ENCODE measurements around the gene PLOD2. TPM values are rescaled to one million over a fixed set of nuclear protein-coding genes. Genes with fewer than 3 reads are reported as not detected.
A peak's percentile ranks its signal among the peaks of the same experiment; 100 is the strongest.

The PLOD2 gene
- total RNA-seq, 1 donor, result 393 TPM

DNA sequence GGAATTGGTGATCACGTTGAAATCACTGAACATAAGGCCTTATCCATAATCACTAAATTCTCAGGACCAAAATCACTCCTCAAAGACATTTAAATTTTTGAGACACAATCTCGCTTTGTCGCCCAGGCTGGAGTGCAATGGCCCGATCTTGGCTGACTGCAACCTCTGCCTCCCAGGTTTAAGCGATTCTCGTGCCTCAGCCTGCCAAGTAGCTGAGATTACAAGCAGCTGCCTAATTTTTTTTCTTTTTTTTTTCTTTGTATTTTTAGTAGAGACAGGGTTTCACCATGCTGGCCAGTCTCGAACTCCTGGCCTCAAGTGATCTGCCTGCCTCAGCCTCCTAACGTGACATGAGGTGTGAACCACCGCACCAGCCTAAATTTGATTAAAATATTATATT is 61.7 kb downstream of the PLOD2 start:
- TF ChIP-seq CTCF (IDR thresholded peaks at IDR 0.05; ENCODE audit: insufficient read depth, low read depth, low read length), result no peak
- no peak for DNase-seq (ENCODE audit: low read depth)
- no peak overlapping the region for H3K4me3 ChIP-seq (ENCODE audit: low read depth, low read length)

- H3K4me3 ChIP-seq (ENCODE audit: low read depth, low read length), result no peak overlapping the region
- no peak for TF ChIP-seq CTCF (IDR thresholded peaks at IDR 0.05; ENCODE audit: insufficient read depth, low read depth, low read length)
- DNase-seq (ENCODE audit: low read depth), result peak; percentile 57
These were observed 67.1 kb downstream of the PLOD2 start for GRCh38 chr3:146093896-146094295.

GRCh38 chr3:146092230-146092629 is 68.8 kb downstream of the PLOD2 start:
- no peak for DNase-seq (ENCODE audit: low read depth)

GRCh38 chr3:146091397-146091796 is 69.6 kb downstream of the PLOD2 start:
- H3K4me3 ChIP-seq (ENCODE audit: low read depth, low read length), result no peak overlapping the region
- no peak for TF ChIP-seq CTCF (IDR thresholded peaks at IDR 0.05; ENCODE audit: insufficient read depth, low read depth, low read length)
- no peak for DNase-seq (ENCODE audit: low read depth)

More at GRCh38 chr3:146092230-146092629, 68.8 kb downstream of the PLOD2 start:
- H3K4me3 ChIP-seq (ENCODE audit: low read depth, low read length), result no peak overlapping the region
- no peak for TF ChIP-seq CTCF (IDR thresholded peaks at IDR 0.05; ENCODE audit: insufficient read depth, low read depth, low read length)

- no peak overlapping the region for H3K4me3 ChIP-seq (ENCODE audit: low read depth, low read length)
- DNase-seq (ENCODE audit: low read depth), result no peak
These were observed 70.5 kb downstream of the PLOD2 start for GRCh38 chr3:146090521-146090920.

GRCh38 chr3:146088840-146089239 is 72.1 kb downstream of the PLOD2 start:
- no peak for DNase-seq (ENCODE audit: low read depth)
- TF ChIP-seq CTCF (IDR thresholded peaks at IDR 0.05; ENCODE audit: insufficient read depth, low read depth, low read length), result no peak
- H3K4me3 ChIP-seq (ENCODE audit: low read depth, low read length), result no peak overlapping the region

More at GRCh38 chr3:146090521-146090920, 70.5 kb downstream of the PLOD2 start:
- TF ChIP-seq CTCF (IDR thresholded peaks at IDR 0.05; ENCODE audit: insufficient read depth, low read depth, low read length), result no peak

- TF ChIP-seq CTCF (IDR thresholded peaks at IDR 0.05; ENCODE audit: insufficient read depth, low read depth, low read length), result no peak
- no peak overlapping the region for H3K4me3 ChIP-seq (ENCODE audit: low read depth, low read length)
- no peak for DNase-seq (ENCODE audit: low read depth)
These were observed 73.9 kb downstream of the PLOD2 start for GRCh38 chr3:146087116-146087515.
